Suppressor macrophage treated with lipopolysaccharide for 1 hour (primary cell): ENCODE measurements around the gene RPS3.
A peak's percentile ranks its signal among the peaks of the same experiment; 100 is the strongest.

Source experiments
- DNase-seq, 3 donors: peaks; one replicate each; pipeline ENCODE4 v3.0.0-alpha.2; 2020 to 2022

Gene RPS3

DNA sequence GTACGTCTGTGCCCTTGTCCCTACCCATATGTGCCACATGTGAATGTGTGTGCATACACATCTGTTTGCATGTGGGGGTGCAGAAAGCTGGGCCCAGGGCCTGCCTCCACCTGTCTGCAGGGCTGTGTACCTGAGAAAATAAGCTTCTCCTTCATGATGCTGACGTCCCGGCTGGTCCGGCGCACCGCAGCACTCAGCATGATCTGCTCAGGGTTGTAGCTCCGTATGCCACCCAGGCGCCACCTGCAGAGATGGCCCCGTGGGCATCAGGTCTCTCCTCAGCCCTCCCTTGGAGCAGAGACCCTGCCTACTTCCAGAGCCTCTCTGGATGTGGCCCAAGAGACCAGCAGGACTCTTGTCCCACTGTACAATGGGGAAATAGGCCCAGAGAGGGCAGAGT is 37.5 kb downstream of the RPS3 start:
- DNase-seq, result no peak

DNA sequence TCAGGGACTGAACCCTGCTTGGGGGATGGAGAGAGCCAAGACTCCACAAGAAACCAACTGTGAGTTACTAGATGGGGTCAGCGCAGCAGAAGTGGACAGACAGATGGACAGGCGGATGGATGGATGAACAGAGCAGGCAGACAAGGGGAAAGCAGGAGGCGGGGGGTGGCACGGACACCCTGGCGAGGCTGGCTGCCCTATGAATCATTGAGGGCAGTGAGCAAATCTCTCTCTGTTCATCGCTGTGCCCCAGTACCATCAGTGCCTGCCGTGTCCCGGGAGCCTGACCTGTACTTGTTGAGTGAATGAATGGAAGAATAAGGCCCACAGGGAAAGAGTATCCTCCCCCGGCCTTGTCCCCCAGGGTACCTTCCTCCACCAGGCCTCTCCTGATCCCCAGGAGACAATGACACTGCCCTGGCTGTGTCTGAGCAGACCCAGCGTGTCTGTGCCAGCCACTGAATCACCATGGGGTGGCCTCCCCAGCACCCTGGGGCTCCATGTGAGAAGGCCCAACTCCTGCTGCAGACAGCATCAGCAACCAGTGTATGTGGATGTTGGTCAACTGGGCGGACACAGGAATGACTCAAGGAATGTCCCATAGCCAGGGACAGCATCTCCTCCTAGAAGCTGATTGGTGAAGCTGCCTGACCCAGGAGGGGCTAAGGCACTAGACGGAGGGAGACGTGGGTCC is 38.8 kb downstream of the RPS3 start:
- no peak for DNase-seq

DNA sequence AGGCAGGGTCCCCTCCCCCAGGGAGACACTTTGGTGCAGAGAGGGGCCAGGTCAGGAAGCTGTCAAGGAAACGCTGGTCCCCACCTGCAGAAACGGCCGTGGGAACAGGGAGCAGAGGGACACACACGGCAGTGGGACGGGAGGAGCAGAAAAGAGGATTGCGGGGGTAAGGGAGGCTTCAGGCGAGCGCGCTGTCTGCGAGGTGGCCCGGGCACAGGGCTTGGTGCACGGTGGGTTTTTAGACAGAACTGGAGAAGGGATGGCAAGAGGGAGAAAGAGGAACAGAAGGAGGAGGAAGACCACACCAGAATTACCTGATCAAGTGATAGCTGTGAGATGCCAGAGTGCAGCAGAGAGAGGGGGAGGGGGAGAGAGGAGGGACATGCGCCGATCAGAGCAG is 39.7 kb downstream of the RPS3 start:
- DNase-seq, result no peak

DNA sequence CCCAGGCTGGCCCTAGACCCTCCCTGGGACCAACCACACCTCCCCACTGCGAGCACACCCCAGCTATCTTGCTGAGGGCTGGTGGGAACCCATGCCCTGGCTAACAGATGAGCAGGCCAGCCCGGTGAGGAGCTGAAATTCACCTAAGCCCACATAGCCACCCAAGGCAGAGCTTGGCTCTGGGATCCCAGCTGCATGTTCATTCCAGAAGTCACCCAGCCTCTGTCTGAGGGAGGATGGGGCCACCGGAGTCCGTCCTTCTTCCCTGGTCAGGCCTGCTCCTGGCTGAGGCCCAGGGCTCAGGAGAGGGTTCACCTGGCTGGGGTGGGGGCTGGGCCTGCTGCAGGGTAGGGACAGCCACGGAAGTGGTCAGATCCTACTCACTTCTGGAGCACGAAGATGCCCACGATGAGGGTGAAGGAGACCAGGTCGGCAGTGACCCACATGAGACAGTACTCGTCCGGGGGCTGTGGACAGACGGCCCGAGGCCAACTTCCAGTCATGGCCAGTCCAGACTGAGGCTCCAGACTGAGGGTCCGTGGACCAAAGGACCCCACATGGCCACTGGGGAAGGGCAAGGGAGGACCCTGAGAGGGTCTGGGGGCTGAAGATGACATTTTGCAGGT is 40.3 kb downstream of the RPS3 start:
- DNase-seq, result no peak

DNA sequence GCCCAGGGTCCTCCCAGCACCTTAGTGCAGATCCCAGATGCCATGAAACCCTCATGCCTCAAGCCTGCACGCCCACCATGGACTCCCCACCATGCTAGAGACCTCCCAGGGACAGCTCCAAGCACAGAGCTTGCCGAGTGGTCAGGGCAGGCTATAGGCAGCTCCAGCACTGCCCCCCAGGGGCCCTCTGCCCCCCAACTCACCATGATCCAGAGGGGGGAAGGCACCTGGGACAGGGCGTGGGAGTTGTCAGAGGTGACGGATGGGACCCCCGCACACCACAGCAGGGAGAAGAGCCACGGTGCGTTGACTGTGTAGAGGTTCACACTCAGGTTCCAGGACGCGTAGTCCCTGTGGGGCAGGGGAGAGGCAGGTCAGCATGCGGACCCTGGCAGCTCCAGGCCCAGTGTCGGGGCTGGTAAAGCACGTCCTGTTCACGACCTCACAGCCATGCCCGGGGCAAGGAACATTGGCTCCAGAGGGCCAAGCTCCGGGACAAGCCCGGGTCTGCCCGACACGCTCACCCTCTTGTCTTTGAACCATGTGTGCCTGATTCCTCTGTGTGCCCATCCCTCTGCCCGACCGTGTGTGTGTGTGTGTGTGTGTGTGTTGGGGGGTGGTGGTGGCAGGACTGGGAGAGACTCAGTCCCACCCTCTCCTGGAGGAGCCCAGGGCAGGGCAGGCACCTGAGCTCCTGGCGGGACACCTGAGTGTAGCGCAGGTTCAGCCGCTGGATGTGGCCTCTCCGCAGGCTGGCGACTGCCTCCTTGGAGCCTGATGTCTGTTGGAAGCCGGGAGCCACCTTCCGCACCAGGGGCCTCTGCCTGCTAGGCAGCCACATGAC is 41.9 kb downstream of the RPS3 start:
- no peak for DNase-seq

DNA sequence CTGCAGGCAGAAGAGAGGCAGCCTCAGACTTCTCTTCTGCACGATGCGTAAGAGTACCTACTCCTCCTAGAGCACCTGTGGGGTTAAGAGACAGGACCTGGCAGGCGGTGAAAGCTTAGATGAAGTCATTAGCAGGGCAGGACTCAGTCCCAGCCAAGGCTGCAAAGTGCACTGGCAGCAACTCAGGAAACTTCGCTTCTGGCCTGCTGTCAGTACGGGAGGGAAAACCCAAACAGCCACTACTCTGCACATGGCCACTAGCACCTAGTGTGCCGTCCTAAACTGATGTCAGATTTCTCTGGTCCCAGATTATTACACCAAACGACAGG is 42.5 kb downstream of the RPS3 start:
- no peak for DNase-seq

DNA sequence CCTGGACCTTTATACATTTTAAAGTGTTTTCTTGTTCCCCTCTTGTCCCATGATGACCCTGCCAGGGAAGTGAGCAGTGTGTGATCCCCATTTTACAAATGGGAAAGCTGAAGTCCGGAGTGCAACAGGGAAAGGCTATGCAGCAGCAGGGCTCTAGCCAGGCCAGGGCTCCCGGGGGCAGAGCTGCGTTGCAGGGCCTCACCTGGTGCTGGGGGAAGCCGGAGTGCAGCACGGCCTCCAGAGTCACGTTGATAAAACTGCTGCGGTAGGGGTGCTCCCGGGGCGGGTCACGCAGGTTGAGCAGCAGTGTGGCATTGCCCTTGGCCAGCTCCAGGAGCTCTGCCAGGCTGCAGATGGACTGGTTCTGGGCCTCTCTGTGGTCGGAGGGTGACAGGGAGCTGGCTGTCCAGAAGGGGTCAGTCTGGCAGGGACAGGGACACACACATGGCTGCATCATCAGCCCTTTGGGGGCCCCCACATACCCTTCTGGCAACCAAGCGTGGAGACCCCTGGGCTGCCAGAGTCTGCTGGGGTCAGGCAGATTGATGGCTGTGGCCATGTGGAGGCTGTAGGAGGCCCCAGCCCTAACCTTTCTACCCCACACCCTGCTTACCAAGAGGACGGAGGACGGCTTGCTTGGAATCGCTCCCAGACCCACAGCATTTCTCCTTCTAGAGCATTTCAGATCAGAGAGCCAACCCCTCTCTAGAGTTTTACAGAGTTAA is 43.0 kb downstream of the RPS3 start:
- no peak for DNase-seq

DNA sequence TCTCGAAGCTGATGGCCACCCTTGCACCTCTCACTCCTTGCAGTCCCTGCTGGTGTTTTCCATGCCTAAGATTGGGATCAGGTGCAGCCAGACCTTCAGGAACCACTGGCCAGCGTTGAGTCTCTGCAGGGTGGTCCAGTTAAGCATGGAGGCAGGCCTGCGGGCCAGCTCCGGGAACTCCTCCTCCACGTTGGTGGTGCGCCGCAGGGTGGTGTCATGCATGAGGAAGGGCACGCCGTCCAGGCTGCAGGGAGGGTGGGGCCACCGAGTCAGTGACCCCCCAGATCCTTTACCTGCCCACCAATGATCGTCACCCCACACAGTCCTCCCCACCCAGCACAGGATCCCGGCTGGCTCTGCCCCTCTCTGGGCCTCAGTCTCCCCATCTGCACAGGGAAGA is 43.7 kb downstream of the RPS3 start:
- DNase-seq, result no peak

DNA sequence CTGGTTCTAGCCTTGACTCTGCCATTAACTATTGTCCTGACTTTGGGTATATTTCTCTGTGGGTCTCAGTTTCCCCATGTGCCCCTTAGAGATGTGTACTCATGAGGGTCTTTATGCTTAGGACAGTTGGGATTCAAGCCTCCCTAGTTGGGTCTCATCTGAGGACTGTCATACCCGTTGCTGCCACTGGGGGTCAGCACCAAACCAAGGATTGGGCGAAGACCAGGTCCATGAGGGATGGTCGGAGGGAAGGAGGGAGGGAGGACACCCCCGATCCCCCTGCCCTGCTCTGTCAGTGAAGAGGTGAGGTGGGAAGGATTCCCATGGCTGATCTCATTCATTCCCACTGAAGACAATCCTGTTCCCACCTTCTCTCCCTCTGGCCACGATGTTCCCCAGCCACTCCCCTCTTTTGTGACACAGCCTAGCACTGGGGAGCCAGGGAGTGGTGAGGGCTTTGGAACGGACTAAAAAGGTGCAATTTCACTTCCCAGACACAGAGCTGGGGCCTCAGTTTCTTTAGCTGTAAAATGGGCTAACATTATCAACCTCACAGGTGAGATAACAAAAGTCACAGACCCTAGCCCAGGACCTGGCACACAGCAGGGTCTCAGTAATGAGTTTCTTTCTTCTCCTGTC is 46.1 kb downstream of the RPS3 start:
- DNase-seq, result peak; percentile 72 to 82 (median 78)

DNA sequence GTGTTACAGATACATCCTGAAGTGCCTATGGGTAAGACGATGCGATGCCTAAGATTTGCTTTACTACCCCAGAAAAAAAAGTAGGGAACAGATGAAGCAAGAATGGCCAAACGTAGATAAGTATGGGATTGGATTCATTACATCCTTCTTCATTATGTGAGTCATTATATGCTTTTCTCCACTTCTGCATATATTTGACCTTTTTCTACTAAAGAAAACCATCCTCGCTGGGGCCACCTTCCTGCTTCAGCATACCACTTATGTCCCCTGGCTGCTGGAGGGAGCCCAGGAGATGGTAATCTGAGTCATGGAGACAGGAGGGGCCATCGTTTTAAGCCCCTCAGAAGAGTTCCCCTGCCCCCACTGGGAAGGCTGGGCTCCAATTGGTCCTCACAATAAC is 48.1 kb downstream of the RPS3 start:
- no peak for DNase-seq

DNA sequence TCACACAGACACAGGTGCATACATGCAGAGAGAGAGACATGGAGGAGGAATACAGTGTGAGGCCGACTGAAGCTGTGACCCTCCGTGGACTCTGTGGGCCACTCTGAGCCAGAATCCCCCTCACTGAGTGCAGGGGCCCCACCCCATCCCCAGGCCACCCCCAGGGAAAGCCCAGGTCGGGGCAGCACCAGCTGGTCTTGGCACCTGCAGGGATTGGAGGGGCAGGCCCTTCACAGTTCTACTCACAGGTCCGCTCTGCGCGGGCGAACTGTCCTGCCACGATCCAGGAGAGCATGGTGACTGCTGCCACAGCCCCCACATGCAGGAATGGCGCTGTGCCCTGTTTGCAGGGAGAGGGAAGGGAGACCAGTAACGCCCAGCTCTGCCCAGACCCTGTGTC is 50.0 kb downstream of the RPS3 start:
- no peak for DNase-seq

DNA sequence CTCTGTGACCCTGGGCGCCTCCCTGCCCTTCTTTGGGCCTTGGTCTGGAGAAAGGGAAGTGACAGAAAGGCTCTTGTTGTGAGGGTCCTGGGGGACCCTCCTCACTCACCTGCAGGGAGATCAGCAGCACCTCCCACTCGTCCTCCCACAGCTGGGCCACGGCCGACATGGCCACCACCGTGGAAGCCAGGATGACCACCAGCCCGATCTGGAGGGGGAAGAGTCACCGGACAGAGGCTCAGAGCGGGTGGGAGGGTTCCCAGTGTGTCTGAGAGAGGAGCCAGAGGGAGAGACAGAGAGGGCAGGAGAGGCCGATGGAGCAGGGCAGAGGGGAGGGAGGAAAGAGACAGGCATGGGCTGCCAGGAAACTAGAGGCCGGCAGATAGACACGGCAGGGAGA is 50.5 kb downstream of the RPS3 start:
- DNase-seq, result no peak

DNA sequence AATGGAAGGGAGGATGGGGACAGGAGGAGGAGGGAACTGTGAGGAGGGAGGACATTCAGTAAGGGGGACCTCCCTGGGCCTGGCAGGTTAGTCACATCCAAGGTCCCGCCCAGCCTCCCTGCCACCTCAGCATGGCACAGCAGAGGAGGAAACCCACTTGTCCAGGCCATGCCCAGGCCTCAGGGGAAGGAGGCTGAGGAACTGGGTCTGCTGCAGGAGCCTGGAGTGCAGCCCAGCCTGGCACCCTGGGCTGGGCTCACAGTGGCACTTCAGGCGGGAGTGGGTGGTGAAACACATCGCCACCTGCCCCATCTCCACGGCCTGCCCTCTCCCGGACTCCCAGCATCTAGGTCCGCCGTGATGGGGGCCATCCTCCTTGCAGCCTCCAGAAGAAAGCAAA is 50.9 kb downstream of the RPS3 start:
- DNase-seq, result no peak

DNA sequence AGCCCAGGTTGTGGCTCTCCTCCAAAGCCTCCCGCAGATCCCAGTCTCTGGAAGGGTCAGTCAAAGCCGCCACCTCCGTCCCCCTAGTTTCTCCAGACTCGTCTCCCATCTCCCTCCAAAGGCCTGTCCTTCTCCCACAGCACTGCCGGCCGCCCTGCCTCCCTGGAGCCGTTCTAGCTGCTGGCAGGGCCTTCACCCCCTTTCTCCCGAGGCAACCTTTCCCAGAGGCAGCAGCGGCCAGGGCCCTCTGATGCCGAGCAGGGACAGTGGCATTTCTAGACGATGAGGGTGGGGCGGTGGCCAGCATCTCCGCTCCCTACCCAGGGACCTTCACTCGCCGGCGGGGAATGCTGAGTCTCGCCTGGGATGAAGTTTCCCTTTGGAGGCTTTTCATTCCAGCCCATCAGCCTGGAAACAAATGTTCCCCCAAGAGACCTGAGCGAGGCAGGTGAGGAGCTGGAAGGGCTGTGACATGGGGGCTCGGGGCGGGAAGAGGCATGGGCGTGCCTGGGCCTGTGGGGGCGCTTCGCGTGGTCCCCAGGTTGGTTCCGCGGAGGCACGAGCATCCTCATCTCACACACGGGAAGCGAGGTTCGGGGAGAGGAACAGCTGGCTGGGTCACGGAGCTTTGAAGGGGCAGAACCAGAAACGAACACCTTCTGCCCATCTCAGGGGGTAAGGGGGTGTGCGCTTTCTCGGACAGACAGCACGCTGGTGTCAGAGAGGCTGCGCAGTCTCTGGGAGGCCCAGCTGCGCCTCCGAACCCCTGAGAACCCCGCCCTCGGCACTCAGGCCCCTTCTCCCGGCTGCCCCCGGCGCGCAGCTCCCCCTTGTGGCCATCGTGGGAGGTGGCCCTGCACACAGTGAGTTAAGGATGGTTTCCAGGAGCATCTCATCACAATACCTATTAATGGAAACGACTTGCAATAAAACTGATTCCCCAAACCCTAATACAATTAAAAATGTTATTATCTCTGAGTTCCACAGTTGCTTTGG is 51.8 kb downstream of the RPS3 start:
- peak in 1 of 3 donors; percentile 40 for DNase-seq

DNA sequence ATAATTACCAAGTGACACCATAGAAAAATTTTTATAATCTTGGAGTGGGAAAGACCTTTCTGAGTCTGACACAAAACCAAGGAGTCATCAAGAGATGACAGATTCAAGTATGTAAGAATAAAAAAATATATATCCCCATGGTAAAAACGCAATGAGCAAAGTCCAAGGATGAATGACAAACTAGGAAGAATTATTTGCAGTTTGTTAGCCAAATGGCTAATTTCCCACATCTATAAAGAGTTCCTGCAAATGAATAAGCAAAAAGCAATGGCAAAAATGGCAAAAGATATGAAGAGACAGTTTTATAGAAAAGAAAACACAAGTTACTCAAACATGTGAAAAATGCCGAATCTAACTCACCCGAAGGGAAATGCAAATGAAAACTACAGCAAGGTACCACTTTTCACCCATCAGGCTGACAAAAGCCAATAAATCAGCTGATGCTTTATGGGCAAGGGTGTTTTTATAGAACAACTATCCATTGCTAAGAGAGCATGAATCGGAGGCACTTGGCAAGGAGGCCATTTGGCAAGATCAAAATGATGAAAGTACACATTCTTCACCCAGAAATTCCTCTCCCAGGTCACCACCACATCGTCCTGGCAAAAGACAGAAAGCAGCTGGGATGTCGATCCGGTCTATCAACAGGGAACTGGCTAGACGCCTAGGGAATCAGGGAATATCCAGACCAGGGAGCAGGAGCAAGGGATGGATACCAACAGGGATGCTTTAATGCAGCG is 54.8 kb downstream of the RPS3 start:
- no peak for DNase-seq

DNA sequence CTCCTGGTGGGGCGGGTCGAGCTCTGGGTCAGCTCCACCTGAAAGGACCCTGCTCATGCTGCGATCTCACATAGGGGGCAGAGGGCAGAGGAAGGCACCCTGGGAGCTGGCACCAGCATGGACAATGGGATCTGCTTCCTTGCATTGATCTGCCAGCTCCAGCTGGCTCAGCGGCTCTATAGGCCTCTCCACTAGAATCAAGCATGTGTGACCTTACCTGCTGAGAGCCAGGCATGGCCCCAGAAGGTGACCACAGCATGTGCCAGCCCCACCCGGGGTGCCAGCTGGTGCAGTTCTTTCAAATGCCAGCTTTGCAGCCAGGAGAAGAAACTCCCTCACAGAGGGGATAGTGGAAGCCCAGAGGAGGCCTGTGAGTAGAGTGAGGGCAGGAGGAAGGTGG is 55.7 kb downstream of the RPS3 start:
- DNase-seq, result no peak
